Midbrain (tissue), 1 donor: Measurements from ENCODE around the gene RPS15.
"Not testable (repeated sequence)": the region's sequence is repeated elsewhere in the genome, so short reads cannot be mapped to it uniquely, and the experiment has no call there.

Experiments
- DNase-seq: peaks from one replicate; lab custom pipeline; 2025; lab: John Stamatoyannopoulos, UW

RPS15 gene

DNA sequence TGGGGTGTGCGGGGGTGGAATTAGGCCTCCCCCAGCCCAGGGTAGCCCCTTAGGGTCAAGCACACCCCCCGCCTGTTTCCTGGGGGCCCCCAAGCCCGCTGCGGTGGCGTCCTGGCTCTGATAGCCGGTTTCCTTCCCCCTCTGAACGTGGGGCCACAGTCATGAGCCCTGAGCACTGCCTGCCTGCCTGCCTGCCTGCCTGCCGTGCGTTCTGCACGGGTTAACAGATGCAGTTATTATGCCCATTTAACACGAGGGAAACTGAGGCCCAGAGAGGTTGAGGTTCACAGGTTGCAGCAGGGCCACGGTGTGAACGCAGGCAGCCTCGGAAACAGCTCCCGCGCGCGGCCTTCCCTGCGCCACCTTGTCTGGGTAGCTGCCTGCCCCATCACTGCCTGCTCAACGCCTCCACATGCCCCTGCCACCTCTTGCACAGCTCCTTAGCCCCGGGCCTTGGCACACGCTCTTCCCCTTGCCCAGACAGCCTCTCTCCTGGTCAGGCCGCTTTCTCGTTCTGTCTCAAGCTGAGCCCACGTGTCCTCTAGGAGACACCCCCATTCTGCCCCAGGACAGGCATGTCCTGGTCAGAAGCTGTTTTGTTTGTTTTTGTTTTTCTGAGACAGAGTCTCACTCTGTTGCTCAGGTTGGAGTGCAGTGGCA lies 35.7 kb upstream of the RPS15 start:
- DNase-seq: no peak

DNA sequence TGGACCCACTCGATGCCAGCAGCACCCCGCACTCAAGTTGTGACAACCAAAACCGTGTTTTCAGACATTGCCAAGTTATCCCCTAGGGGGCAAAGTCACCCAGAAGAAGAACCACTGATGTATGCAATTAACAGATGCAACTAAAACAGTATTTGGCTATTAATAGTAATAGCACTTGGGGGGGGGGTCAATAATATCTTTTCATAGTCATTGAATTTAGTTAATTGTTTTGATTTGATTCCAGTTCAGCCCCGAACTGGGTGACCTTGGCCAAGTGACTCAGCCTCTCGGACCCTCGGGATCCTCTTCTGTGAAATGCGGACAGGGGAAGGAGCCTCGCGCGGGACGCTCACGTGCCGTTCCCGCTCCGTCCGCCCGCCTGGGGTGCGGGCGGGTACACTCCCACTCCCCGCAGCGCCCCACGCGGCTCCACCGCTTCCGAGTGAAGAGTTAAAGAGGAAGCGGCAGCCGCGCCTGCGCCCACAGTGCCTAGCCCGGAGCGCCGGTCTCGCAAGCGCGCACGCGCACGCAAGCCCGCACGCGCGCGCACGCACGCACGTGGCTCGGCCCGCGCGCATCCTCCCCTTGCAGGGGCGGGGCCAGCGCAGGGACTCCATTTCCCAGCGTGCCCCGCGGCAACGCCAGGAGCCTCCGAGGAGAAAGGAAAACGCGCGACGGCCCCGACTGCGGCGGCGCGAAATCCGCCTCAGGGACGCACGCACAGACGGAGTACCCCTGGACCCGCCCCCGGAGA lies 31.2 kb upstream of the RPS15 start:
- peak; percentile 98 for DNase-seq

DNA sequence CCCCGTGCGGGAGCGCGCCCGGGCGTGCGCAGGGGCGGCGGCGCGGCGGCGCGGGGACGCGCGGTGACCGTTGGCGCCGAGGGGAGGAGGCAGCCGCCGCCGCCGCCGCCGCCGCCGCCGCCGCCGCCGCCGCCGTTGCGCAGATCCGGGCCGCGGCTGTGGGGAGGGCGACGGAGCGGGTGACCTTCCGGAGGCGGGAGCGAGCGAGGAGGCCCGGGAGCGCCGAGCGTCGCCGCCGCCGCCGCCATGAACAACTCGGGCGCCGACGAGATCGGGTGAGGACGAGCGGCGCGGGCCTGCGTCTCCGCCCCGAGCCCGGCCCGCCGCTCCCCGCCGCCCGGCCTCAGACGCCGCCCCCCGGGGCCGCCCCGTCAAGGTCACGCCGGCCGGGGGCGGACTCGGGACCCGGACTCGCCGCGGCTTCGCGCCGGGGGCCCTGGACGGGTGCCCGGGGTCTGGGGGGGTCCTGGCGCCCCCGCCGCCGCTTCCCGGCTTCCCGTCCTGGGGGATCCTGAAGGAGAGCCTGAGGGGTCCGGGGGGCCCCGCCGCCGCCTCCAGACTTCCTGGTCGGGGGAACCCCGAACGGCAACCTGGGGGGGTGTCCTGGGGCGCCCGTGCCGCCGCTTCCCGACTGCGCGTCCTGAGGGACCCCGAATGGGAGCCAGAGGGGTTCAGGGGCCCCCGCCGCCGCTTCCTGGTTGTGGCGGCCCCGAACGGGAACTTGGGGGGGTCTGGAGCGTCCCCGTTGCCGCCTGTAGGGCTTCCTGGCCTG lies 30.5 kb upstream of the RPS15 start, which contains the start of gene DAZAP1:
Gene DAZAP1 (plus strand): TSS at position 59 of the 772 bp plus-strand sequence. CDS start 188 bp downstream, at position 247.
- DNase-seq: no peak

DNA sequence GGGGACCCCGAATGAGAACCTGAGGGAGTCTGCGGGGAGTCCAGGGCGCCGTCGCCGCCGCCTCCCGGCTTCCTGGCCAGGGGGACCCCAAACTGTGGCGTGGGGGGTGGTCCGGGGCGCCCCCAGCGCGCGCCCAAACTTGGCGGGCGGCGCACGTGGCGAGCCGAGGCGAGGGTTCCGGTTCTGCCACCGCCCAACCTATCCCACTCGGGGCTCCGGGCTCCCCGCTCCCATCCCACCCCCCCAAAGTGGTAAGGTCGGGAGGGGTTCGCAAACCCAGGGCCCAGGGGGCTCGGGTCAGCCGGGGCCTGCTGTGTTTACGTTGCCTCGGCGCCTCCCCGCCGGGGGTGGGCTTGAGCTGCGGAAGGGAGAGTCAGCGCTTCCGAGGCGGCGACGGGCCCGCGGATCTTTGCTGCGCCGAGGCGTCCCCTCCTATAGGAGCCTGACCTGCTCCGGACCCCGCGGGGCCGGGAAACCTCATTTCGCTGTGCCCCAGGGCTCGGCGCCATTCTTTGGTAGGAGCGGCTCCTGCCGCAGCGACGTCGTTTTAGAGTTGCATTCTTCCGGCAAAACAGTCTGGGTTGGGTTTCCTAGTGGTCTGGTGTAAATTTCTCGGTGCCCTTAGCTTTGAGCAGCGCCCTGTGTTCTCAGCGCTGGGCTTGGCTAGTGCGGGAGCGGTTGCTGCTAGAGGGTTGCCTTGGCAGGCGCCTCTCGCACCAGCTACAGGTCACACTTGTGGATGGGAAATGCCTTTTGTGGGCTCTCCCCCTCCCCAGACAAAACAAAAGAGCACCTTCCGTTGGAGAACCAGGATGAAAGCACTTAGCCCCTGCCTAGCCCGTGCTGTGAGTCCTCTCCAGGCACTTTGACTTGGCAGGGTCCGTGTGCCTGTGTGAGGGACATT lies 29.6 kb upstream of the RPS15 start:
- peak; percentile 33 for DNase-seq

DNA sequence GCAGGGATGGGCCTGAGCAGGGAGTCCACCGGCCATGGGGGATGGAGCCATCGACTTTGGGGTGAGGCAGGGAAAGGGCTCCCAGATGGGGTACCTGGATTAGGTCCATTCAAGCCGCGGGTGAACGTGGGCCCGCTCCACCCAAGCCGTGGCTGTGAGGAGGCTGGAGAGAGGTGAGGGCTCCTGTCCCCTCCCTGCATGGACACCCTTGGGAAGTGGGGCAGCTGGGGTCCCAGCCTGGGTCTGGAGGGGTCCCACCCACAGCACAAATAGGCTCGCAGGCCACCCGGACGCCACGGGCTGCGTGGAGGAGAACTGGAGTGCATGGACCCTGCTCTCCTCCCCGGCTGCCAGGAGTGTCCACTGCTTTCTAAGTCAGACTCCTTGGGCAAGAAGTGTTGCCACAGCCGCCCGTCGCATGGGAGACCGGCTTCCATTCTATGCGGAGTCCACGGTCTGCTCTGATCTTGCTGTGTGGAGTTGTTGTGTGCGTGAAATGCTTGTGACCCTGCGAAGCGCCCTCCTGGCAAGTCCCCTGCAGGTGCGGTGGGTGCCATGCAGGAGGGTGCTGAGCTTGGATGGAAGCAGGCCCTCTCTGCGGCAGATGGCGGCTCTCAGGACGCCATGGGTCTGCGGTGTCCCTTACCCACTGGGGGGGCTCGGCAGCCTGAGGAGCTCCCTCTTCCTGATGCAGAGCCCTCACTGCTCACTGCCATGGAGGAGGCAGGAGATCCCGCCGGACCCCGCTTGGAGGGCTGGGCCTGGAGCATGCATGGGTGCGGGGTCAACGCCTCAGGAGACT lies 28.8 kb upstream of the RPS15 start:
- no peak for DNase-seq

DNA sequence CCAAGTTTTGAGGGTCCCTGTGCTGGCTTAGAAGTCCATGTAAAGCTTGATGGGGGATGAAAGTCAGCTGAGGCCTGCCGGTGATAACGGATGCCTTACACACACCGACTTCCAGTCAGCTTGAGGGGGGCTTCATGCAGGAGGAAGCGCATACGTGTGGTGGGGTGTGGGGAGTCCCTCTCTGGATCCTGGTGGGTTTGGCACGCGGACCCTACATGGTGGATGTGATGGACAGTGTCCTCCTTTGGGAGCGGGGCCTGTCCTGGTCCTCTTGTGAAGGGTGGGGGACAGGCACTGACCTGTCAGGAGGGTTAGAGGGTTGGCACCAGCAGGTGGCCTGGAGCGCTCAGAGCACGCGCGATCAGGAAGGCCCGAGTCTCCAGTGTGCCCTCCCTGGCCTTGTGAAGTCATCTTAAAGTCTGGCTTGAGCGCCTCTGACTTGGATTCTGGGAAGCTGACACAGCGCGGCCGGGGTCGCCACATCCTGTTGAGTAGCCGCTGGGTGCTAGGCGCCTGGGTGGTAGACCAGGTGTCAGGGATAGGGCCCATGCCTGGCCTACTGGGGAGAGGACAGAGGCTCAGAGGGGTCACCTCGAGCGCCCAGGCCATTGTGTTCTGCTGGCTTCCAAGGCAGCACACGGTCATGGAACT lies 27.9 kb upstream of the RPS15 start:
- no peak for DNase-seq

- DNase-seq: no peak
Observed at GRCh38 chr19:1410789-1411188, 27.4 kb upstream of the RPS15 start.

DNA sequence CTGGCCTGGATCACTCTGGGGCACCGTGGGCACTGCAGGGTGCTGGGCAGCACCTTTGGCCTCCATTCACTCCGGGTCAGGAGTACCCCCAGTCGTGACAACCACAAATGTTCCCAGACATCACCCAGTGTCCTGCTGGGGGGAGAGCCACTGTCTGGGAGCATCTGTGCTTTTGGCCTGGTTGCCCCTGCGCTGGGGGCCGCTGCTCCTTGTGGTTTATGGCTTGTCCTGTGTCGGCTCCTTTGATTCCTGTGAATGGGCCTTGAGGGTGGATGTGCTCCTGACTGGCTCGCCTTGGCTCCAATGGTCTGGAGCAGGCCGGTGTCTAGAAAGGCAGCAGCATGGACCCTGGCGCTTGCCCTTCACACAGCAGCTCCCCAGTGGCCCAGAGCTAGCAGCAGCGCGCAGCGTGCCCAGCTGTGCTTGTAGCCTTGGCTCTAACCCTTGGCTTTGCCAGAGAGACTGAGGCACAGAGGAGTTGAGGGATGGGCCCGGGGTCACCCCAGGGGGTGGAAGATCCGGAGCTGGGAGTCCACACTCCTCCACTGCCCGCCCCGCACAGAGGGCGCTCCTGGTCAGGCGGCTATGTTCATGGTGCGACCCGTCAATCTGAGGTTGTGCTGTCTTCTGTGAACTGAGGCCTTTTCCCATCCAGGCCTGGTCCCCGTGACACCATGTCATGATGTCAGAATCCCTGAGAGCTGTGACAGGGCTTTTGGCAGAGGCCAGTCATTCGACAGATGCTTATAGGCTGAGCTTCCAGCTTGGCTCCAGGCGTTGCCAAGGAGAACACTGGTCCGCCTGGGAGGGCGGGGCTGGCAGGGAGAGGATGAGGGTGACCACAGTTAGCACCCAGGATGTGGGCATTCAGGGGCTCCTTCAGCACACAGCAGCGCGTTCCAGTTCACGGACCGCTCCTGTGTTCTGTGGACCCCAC lies 26.7 kb upstream of the RPS15 start:
- DNase-seq: peak; percentile 89

GRCh38 chr19:1412323-1412923 lies 25.8 kb upstream of the RPS15 start:
- no peak for DNase-seq

DNA sequence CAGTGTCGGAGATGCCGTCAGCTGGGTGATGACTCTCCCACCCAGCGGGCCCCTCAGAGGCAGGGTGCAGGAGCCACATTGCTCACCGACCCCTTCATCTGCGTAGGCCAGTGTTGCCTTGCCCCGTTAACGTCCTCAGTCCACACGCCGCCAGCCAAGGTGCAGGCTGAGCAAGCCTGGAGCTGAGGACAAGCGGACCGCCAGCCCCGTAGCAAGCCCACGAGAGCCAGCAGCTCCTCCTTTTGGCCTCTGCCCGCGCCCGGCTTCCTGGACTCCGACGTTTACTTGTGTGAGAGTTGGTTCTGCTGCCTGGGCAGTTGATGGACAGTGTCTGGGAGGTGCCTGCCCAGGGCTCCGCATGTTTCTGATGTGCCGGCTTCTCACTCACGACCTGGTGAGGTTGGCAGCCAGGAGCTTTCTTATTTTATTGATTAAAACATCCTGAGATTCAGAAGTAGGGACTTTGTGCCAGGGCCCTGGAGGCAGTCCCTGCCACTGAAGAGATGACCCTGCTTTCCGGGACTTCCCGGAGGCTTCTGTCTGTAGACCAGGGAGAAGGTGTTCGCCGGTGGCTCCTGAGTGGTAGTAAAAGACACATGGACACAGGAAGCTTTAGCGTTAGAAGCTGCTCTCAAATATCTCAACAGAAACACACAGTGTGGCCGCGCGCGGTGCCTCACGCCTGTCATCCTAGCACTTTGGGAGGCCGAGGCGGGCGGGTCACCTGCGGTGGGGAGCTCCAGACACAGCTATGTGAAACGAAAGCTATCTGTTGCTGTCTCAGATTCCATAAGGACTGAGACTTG lies 25.0 kb upstream of the RPS15 start:
- no peak for DNase-seq

- DNase-seq: no peak
Observed at GRCh38 chr19:1416014-1416841, 22.0 kb upstream of the RPS15 start.

GRCh38 chr19:1417145-1417544 lies 21.1 kb upstream of the RPS15 start:
- DNase-seq: peak; percentile 18

DNA sequence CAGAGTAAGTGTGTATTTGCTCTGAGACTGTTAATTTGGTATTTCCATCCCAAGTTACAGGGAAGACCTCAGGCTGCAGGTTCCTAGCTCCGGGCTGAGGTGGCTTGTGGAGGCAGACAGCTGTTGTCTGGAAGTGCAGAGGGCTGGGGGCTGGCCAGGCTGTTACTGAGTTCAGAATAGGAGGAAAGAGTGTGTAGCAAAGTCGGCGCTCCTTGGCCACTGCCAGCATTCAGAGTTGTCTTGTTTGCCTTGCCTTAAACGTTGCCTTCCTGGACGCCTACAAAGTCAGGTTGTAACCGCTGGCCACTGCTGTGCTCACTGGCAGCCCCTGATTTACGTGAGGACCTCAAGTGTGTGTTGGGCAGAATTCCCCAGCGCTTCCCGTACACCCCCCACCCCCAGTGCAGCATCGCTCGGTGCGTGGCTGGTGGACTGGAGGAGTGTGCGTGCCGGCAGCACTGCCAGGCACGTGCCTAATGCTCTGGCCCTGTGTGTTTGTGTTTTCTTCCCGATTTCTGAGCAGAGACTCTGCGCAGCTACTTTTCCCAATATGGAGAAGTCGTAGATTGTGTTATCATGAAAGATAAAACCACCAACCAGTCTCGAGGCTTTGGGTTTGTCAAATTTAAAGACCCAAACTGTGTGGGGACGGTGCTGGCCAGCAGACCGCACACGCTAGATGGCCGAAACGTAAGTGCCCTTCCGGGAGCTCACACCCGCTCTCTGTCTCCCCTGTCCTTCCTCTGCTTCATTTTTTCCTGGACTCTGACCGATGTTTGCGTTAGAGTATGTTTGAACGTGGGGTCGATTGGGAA lies 20.3 kb upstream of the RPS15 start:
- no peak for DNase-seq

DNA sequence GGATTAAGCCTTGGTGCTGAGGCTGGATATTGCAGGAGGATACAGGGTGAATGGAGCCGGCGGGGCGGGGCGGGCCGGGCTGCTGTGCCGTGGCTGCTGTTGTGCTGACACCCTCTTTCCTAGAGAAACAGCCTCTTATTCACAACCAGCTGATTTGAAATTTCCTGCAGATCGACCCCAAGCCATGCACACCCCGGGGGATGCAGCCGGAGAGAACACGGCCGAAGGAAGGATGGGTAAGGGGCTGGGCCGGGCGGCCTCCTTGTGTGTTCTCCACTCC lies 19.8 kb upstream of the RPS15 start:
- DNase-seq: no peak

GRCh38 chr19:1418951-1419738 lies 19.1 kb upstream of the RPS15 start:
- no peak for DNase-seq

DNA sequence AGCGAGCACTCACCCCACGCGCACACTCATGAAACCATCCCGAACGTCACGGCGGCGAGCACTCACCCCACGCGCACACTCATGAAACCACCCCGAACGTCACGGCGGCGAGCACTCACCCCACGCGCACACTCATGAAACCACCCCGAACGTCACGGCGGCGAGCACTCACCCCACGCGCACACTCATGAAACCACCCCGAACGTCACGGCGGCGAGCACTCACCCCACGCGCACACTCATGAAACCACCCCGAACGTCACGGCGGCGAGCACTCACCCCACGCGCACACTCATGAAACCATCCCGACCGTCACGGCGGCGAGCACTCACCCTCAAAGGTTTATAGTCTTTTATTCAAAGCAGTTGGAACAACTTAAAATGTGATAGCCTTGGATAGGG lies 18.1 kb upstream of the RPS15 start:
- DNase-seq: not testable (repeated sequence)
